H1 (cell line): ENCODE results near the gene PPP1R14C. TPM values are rescaled to one million over a fixed set of nuclear protein-coding genes. Genes with fewer than 3 reads are reported as not detected.

Experiments
- BACH1 ChIP-seq: IDR thresholded peaks from 2 replicates; pipeline ENCODE4 v1.6.1; 2012; ENCODE audit warnings: low read length, improper control_type of control experiment
- CHD7 ChIP-seq: fragments of 300-600 bp; sonication (generic); IDR thresholded peaks from 2 replicates; pipeline ENCODE4 v1.7.1; 2012; ENCODE audit warnings: low read length, moderate library complexity, mild to moderate bottlenecking, inconsistent platforms; ENCODE audit not compliant: insufficient replicate concordance
- EP300 ChIP-seq, 2 experiments: IDR thresholded peaks; 1 replicate in 1 of 2; 2 replicates in 1 of 2; pipeline ENCODE4 v1.6.1; 2011 to 2012; ENCODE audit warnings: low read depth in 2 of 2, low read length in 2 of 2, mild to moderate bottlenecking in 2 of 2, borderline replicate concordance in 1 of 2, inconsistent platforms in 1 of 2, moderate library complexity in 1 of 2
- HDAC2 ChIP-seq, 2 experiments: fragments of 300-600 bp in 1 of 2; sonication (generic) in 1 of 2; IDR thresholded peaks; 2 replicates each; pipeline ENCODE4 v1.6.1; 2011 to 2012; ENCODE audit warnings: low read depth in 2 of 2, low read length in 2 of 2, mild to moderate bottlenecking in 2 of 2, moderate library complexity in 2 of 2, borderline replicate concordance in 1 of 2, inconsistent platforms in 1 of 2
- JUN ChIP-seq: IDR thresholded peaks from 2 replicates; pipeline ENCODE4 v1.6.1; 2011; ENCODE audit warnings: low read depth, mild to moderate bottlenecking, improper control_type of control experiment, low read length
- MAFK ChIP-seq: IDR thresholded peaks from 2 replicates; pipeline ENCODE4 v1.6.1; 2012; ENCODE audit warnings: low read depth, mild to moderate bottlenecking, improper control_type of control experiment, low read length
- PHF8 ChIP-seq: fragments of 200-600 bp; sonication (generic); conservative IDR thresholded peaks from 2 replicates; pipeline ENCODE4 v1.7.1; 2012; ENCODE audit warnings: low read depth, mild to moderate bottlenecking, inconsistent platforms, low read length, moderate library complexity
- SP2 ChIP-seq: IDR thresholded peaks from 2 replicates; pipeline ENCODE4 v1.6.1; 2012; ENCODE audit warnings: mild to moderate bottlenecking, low read length, inconsistent platforms
- SUZ12 ChIP-seq: fragments of 200-600 bp; sonication (generic); IDR thresholded peaks from 2 replicates; pipeline ENCODE4 v1.6.1; 2012; ENCODE audit warnings: mild to moderate bottlenecking, inconsistent platforms, low read length, moderate library complexity, mixed read lengths
- YY1 ChIP-seq: IDR thresholded peaks from 2 replicates; pipeline ENCODE4 v1.6.1; 2011; ENCODE audit warnings: low read depth, mild to moderate bottlenecking, low read length
- polyA plus RNA-seq, 7 experiments: library from polyadenylated mRNA; depleted of rRNA in 3 of 7; stranded (reverse) in 5 of 7; unstranded in 2 of 7; fragments of >200 nt in 5 of 7; fragments of 200-250 nt in 2 of 7; gene quantifications; 1 replicate in 5 of 7; 2 replicates in 1 of 7; 4 replicates in 1 of 7; pipeline versions ENCODE4 v1.2.1 to v1.2.3, GENCODE V29; 2011 to 2013; ENCODE audit warnings: missing spikeins in 2 of 7, mixed read lengths in 2 of 7
- total RNA-seq: library from RNA; stranded (reverse); fragmentation: NEBNext Ultra II Directional; extraction: Animal tissue kit (Norgen Biotek cat#: 25700); gene quantifications from 2 replicates; pipeline ENCODE4 v1.2.1, GENCODE V29; 2021

Gene PPP1R14C
- total and polyA plus RNA-seq, 2 of the 8 experiments (the other 6 are each of a cell fraction or from before 2014, with no cell fraction given), result 0.30 to 0.61 TPM

DNA sequence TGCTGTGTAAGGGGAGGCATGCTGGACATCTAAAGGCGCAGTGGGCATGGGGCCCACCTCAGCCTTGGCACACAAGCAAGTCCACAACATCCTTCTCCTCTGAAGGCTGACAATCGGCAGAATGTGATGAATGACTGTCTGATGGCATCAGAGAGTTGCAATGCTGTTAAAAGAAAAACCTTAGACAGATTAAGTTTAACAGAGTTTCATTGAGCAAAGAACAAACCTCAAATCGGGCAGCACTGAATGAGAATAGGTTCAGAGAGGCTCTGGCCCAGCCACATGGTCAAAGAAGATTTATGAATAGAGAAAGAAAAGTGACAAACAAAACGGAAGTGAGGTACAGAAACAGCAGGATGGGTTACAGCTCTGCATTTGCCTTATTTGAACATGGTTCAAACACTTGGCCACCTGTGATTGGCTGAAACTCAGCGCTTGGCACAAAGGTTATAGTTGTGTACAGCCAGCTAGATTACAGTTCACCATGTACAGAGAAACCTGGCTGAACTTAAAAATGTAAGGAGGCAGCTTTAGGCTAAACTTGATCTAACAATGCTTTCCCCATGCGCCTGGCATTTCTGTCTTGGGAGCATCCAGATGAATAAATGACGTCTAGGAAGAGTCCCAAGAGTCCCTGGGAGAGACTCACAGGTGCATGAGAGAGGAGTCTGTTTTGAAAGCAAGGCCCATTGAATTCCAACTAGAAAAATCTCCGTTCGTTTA, 127.6 kb downstream of the PPP1R14C start (continued):
- TF ChIP-seq CHD7, result no peak
- no peak for TF ChIP-seq BACH1
- no peak for TF ChIP-seq SUZ12
- no peak for TF ChIP-seq YY1
- TF ChIP-seq SP2, result no peak
- TF ChIP-seq EP300 (IDR thresholded peaks at IDR 0.05; ENCODE audit: borderline replicate concordance in 1 of 2, low read depth in 2 of 2, low read length in 2 of 2), result no peak
- no peak for TF ChIP-seq PHF8
- no peak for TF ChIP-seq MAFK
- no peak for TF ChIP-seq JUN
- TF ChIP-seq HDAC2 (IDR thresholded peaks at IDR 0.05; ENCODE audit: borderline replicate concordance in 1 of 2, low read depth in 2 of 2, low read length in 2 of 2), result no peak
